Testis (tissue), 2 donors: ENCODE results near the gene ADSL.

Source experiments
- POLR2A ChIP-seq: fragments of 450-650 bp; IDR thresholded peaks from one replicate; pipeline ENCODE4 v1.6.1; 2017; ENCODE audit warnings: antibody characterized with exemption, mild to moderate bottlenecking, moderate library complexity
- TF ChIP-seq, protein P1 (sequence below), 3 experiments: fragments of 450-650 bp in 2 of 3; fragments of 200-600 bp in 1 of 3; sonication (generic) in 1 of 3; IDR thresholded peaks; one replicate each; pipeline ENCODE4 v1.5.1; 2016 to 2019; ENCODE audit warnings: antibody characterized with exemption in 3 of 3, mild to moderate bottlenecking in 2 of 3, moderate library complexity in 1 of 3

DNA sequence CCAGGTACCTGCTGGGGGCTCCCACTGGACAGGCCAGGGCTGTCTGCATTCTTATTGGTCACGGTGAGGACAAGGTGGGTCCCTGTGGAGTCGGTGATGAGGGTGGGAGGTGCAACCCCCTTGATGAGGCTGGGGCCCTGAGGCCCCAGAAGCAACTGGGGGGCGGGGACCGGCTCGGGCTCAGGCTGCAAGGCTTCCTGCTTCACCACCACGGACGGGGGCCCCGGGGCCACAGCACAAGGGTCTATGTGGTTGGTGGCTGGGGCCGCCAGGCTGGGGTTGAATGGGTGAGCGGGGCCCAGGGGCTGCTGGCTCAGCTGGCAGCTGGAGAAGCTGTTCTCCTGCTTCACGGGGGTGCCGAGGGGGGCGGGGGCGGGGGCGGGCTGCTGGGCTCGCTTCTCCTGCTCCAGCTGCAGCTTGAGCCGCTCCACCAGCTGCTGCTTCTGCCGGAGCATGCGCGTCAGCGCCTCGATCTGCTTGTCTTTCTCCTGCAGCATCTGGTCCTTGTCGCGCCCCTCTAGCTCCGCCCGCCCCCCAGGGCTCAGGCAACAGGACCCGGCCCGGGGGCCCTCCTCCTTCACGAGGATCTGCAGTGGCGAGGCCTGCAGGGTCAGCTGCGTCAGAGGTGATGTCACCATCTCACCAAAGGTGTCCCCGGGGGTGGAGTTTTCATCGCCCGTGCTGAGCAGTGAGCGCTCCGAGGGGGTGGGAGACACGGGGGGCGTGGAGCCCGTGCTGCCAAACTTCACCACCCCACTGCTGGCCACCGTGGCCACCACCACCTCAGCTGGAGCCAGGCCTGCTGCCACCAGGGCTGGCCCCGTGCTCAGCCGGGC, 72.3 kb downstream of the ADSL start:
- TF ChIP-seq, protein P1, sequence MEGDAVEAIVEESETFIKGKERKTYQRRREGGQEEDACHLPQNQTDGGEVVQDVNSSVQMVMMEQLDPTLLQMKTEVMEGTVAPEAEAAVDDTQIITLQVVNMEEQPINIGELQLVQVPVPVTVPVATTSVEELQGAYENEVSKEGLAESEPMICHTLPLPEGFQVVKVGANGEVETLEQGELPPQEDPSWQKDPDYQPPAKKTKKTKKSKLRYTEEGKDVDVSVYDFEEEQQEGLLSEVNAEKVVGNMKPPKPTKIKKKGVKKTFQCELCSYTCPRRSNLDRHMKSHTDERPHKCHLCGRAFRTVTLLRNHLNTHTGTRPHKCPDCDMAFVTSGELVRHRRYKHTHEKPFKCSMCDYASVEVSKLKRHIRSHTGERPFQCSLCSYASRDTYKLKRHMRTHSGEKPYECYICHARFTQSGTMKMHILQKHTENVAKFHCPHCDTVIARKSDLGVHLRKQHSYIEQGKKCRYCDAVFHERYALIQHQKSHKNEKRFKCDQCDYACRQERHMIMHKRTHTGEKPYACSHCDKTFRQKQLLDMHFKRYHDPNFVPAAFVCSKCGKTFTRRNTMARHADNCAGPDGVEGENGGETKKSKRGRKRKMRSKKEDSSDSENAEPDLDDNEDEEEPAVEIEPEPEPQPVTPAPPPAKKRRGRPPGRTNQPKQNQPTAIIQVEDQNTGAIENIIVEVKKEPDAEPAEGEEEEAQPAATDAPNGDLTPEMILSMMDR (IDR thresholded peaks at IDR 0.05), result no peak
- TF ChIP-seq POLR2A, result no peak
